ENCODE results near the gene R3HDM2.

R3HDM2 gene

GRCh38 chr12:57268264-57268663 is 162.6 kb downstream of the R3HDM2 start:
- no peak for DNase-seq

DNA sequence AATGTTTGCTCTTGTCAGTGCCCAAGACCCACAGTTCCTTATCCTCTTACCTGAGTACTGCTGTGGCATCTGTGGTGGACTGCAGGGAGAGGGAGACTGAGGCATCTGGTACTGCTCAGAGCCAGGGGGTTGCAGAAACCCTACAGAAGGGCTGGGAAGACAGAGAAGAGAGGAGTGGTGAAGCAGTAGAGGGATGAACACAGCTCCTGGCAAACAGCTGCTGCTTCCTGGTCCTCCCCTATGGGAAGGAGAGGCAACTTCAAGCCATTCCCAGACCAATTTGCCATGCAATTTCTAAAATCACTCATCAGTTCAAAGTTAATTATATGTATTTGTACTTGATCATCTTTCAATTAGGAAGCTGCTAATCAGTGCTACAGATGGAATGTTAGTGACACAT is 164.2 kb downstream of the R3HDM2 start:
- no peaks in the 10 kb centered on the region for H4K20me1 ChIP-seq (ENCODE audit: insufficient read depth, low read length)
- H3K27me3 ChIP-seq (ENCODE audit: insufficient read depth, low read length, poor library complexity) = no peaks in the 10 kb centered on the region
- H3K4me3 ChIP-seq (ENCODE audit: low read depth in 1 of 2, low read length in 2 of 2) = no peak overlapping the region
- H3K27ac ChIP-seq (ENCODE audit: low read length) = no peak overlapping the region
- H3K9ac ChIP-seq (ENCODE audit: low read depth, low read length) = no peak overlapping the region
- peaks cover 61% of the 10 kb centered on the region for H3K36me3 ChIP-seq (ENCODE audit: insufficient read depth, low read length)
- no peaks in the 10 kb centered on the region for H3K4me1 ChIP-seq (ENCODE audit: insufficient read depth, low read length)
- ATAC-seq (ENCODE audit: insufficient read depth, low read depth) = no peak
- TF ChIP-seq CTCF (IDR thresholded peaks at IDR 0.05; ENCODE audit: borderline replicate concordance, extremely low read depth, low read length, poor library complexity, severe bottlenecking) (no peak), EZH2 (IDR thresholded peaks at IDR 0.05; ENCODE audit: borderline replicate concordance, low read depth, low read length, severe bottlenecking) (no peak)
- H2AFZ ChIP-seq (ENCODE audit: low read depth, low read length) = no peak overlapping the region
- H3K4me2 ChIP-seq (ENCODE audit: insufficient read depth, low read length) = no peak overlapping the region
- H3K9me3 ChIP-seq (ENCODE audit: insufficient read depth, low read length, severe bottlenecking) = no peaks in the 10 kb centered on the region
- no peaks in the 10 kb centered on the region for H3K79me2 ChIP-seq (ENCODE audit: insufficient read depth, low read length)
- DNase-seq = no peak

More at GRCh38 chr12:57268264-57268663, 162.6 kb downstream of the R3HDM2 start:
- no peak overlapping the region for H3K4me3 ChIP-seq (ENCODE audit: low read depth in 1 of 2, low read length in 2 of 2)
- H3K9ac ChIP-seq (ENCODE audit: low read depth, low read length) = no peak overlapping the region
- H3K79me2 ChIP-seq (ENCODE audit: insufficient read depth, low read length) = no peaks in the 10 kb centered on the region
- no peak for ATAC-seq (ENCODE audit: insufficient read depth, low read depth)
- no peaks in the 10 kb centered on the region for H3K4me1 ChIP-seq (ENCODE audit: insufficient read depth, low read length)
- no peak overlapping the region for H3K27ac ChIP-seq (ENCODE audit: low read length)
- H3K9me3 ChIP-seq (ENCODE audit: insufficient read depth, low read length, severe bottlenecking) = no peaks in the 10 kb centered on the region
- H4K20me1 ChIP-seq (ENCODE audit: insufficient read depth, low read length) = no peaks in the 10 kb centered on the region
- peaks cover 66% of the 10 kb centered on the region for H3K36me3 ChIP-seq (ENCODE audit: insufficient read depth, low read length)
- no peak overlapping the region for H3K4me2 ChIP-seq (ENCODE audit: insufficient read depth, low read length)
- H2AFZ ChIP-seq (ENCODE audit: low read depth, low read length) = no peak overlapping the region
- no peaks in the 10 kb centered on the region for H3K27me3 ChIP-seq (ENCODE audit: insufficient read depth, low read length, poor library complexity)
- no peak for TF ChIP-seq CTCF (IDR thresholded peaks at IDR 0.05; ENCODE audit: borderline replicate concordance, extremely low read depth, low read length, poor library complexity, severe bottlenecking)
- no peak for TF ChIP-seq EZH2 (IDR thresholded peaks at IDR 0.05; ENCODE audit: borderline replicate concordance, low read depth, low read length, severe bottlenecking)

- H3K27me3 ChIP-seq (ENCODE audit: insufficient read depth, low read length, poor library complexity) = no peaks in the 10 kb centered on the region
- ATAC-seq (ENCODE audit: insufficient read depth, low read depth) = no peak
- H3K4me1 ChIP-seq (ENCODE audit: insufficient read depth, low read length) = no peaks in the 10 kb centered on the region
- no peak overlapping the region for H3K4me2 ChIP-seq (ENCODE audit: insufficient read depth, low read length)
- no peak overlapping the region for H3K4me3 ChIP-seq (ENCODE audit: low read depth in 1 of 2, low read length in 2 of 2)
- no peak for TF ChIP-seq EZH2 (IDR thresholded peaks at IDR 0.05; ENCODE audit: borderline replicate concordance, low read depth, low read length, severe bottlenecking)
- no peak for TF ChIP-seq CTCF (IDR thresholded peaks at IDR 0.05; ENCODE audit: borderline replicate concordance, extremely low read depth, low read length, poor library complexity, severe bottlenecking)
- no peaks in the 10 kb centered on the region for H3K9me3 ChIP-seq (ENCODE audit: insufficient read depth, low read length, severe bottlenecking)
- DNase-seq = no peak
- no peak overlapping the region for H3K27ac ChIP-seq (ENCODE audit: low read length)
- no peaks in the 10 kb centered on the region for H3K79me2 ChIP-seq (ENCODE audit: insufficient read depth, low read length)
- H3K9ac ChIP-seq (ENCODE audit: low read depth, low read length) = no peak overlapping the region
- H2AFZ ChIP-seq (ENCODE audit: low read depth, low read length) = no peak overlapping the region
- no peaks in the 10 kb centered on the region for H4K20me1 ChIP-seq (ENCODE audit: insufficient read depth, low read length)
- peaks cover 61% of the 10 kb centered on the region for H3K36me3 ChIP-seq (ENCODE audit: insufficient read depth, low read length)
Measured at GRCh38 chr12:57263096-57263495, 167.7 kb downstream of the R3HDM2 start.
